Naive thymus-derived CD4-positive, alpha-beta T cell (primary cell): Measurements from ENCODE around the gene FCHO2. TPM values are rescaled to one million over a fixed set of nuclear protein-coding genes. Genes with fewer than 3 reads are reported as not detected.
"Not testable (repeated sequence)": the region's sequence is repeated elsewhere in the genome, so short reads cannot be mapped to it uniquely, and the experiment has no call there.

Experiments
- ATAC-seq: fragments of 150-1000 bp; cut with Tn5 transposase; 2 replicates; pipeline ENCODE4 v1.10.0; 2021; ENCODE audit warnings: mild to moderate bottlenecking, moderate library complexity
- CTCF ChIA-PET: fragments of 350-600 bp; sonication (Branson Sonifier 250); formaldehyde crosslinking; loops from one replicate; lab custom pipeline; 2021; ENCODE audit warnings: antibody characterized with exemption; lab: Charles Lee
- POLR2A ChIA-PET: fragments of 350-600 bp; sonication (Branson Sonifier 250); formaldehyde crosslinking; loops from one replicate; lab custom pipeline; 2021; ENCODE audit warnings: antibody characterized with exemption, inconsistent platforms; lab: Charles Lee
- DNase-seq, 9 donors: peaks; one replicate each; pipeline versions ENCODE4 v3.0.0 to v3.0.0-alpha.2; 2020 to 2022; ENCODE audit warnings: mixed read lengths in 1 of 9
- H3K27ac ChIP-seq: one replicate; pipeline ENCODE4 v1.7.0; 2013; ENCODE audit warnings: mild to moderate bottlenecking, low read depth, low read length, moderate library complexity
- H3K27me3 ChIP-seq, 2 donors: one replicate each; pipeline ENCODE4 v1.7.0; 2013; ENCODE audit warnings: low read length in 2 of 2, mild to moderate bottlenecking in 2 of 2, moderate library complexity in 2 of 2; ENCODE audit not compliant: control insufficient read depth in 2 of 2, insufficient read depth in 2 of 2
- H3K36me3 ChIP-seq, 3 experiments: 1 replicate in 2 of 3; 2 replicates in 1 of 3; pipeline ENCODE4 v1.7.0; 2013; ENCODE audit warnings: low read length in 3 of 3, mild to moderate bottlenecking in 3 of 3, moderate library complexity in 1 of 3; ENCODE audit not compliant: insufficient read depth in 3 of 3, control insufficient read depth in 2 of 3
- H3K4me1 ChIP-seq, 2 donors: one replicate each; pipeline ENCODE4 v1.7.0; 2013; ENCODE audit warnings: low read length in 2 of 2, mild to moderate bottlenecking in 2 of 2, moderate library complexity in 1 of 2; ENCODE audit not compliant: control insufficient read depth in 2 of 2, insufficient read depth in 2 of 2
- H3K4me3 ChIP-seq: 2 replicates; pipeline ENCODE4 v1.7.0; 2013; ENCODE audit warnings: mild to moderate bottlenecking, low read length
- H3K9me3 ChIP-seq, 3 experiments: 1 replicate in 2 of 3; 2 replicates in 1 of 3; pipeline ENCODE4 v1.7.0; 2013; ENCODE audit warnings: low read length in 3 of 3; ENCODE audit not compliant: control insufficient read depth in 2 of 3
- H3K27ac Mint-ChIP-seq, 9 donors: one replicate each; pipeline ENCODE4 v1.8.0; 2020 to 2022; ENCODE audit warnings: mixed read lengths in 9 of 9, mild to moderate bottlenecking in 8 of 9, moderate library complexity in 5 of 9, inconsistent platforms in 2 of 9
- H3K27me3 Mint-ChIP-seq, 5 donors: one replicate each; pipeline ENCODE4 v1.8.0; 2021 to 2022; ENCODE audit warnings: mixed read lengths in 5 of 5, mild to moderate bottlenecking in 1 of 5
- H3K36me3 Mint-ChIP-seq, 5 donors: one replicate each; pipeline ENCODE4 v1.8.0; 2020 to 2022; ENCODE audit warnings: mixed read lengths in 5 of 5, mild to moderate bottlenecking in 3 of 5, inconsistent platforms in 1 of 5
- H3K4me1 Mint-ChIP-seq, 7 donors: one replicate each; pipeline ENCODE4 v1.8.0; 2020 to 2022; ENCODE audit warnings: mixed read lengths in 7 of 7, mild to moderate bottlenecking in 3 of 7, inconsistent platforms in 1 of 7
- H3K4me3 Mint-ChIP-seq, 10 donors: one replicate each; pipeline ENCODE4 v1.8.0; 2020 to 2022; ENCODE audit warnings: mild to moderate bottlenecking in 10 of 10, mixed read lengths in 10 of 10, moderate library complexity in 6 of 10, inconsistent platforms in 2 of 10
- H3K9me3 Mint-ChIP-seq, 11 donors: one replicate each; pipeline ENCODE4 v1.8.0; 2020 to 2022; ENCODE audit warnings: mixed read lengths in 11 of 11, mild to moderate bottlenecking in 4 of 11, inconsistent platforms in 1 of 11, moderate library complexity in 1 of 11
- intact Hi-C, 2 donors: fragments of 100-400 bp; cut with micrococcal nuclease; formaldehyde crosslinking; loops; one replicate each; pipeline ENCODE4 v1.15.1; 2023
- polyA plus RNA-seq, 2 donors: library from polyadenylated mRNA; unstranded; fragments of 300-500 nt; fragmentation: Illumina TruSeq; gene quantifications; one replicate each; pipeline ENCODE4 v1.2.3, GENCODE V29; 2021
- total RNA-seq, 6 experiments: library from RNA in 5 of 6; stranded (reverse) in 5 of 6; gene quantifications; 1 replicate in 5 of 6; 2 replicates in 1 of 6; pipeline ENCODE4 v1.2.3 and lab custom pipeline; 2021 to 2026

FCHO2 gene
- total and polyA plus RNA-seq, 7 experiments from 2014 or later: 0.30 to 7.1 (median 1.8) TPM

- ATAC-seq (no peak), DNase-seq (no peak)
- Histone ChIP-seq H3K4me1 (no peaks in the 10 kb centered on the region), H3K27me3 (no peaks in the 10 kb centered on the region), H3K4me3 (no peak overlapping the region), H3K27ac (no peak overlapping the region), H3K36me3 (no peaks in the 10 kb centered on the region), H3K9me3 (no peaks in the 10 kb centered on the region)
- Mint-ChIP-seq H3K9me3 (peaks cover 0 to 2% (median 0%) of the 10 kb centered on the region in 11 donors), H3K27me3 (peaks cover 0 to 5% (median under 1%) of the 10 kb centered on the region in 5 donors), H3K36me3 (peaks cover 0 to under 1% (median 0%) of the 10 kb centered on the region in 5 donors), H3K4me3 (no peak overlapping the region), H3K27ac (no peak overlapping the region), H3K4me1 (peaks cover 0 to under 1% (median 0%) of the 10 kb centered on the region in 7 donors)
- intact Hi-C loops: loop anchor here (1.0 to 5.0 kb wide), 4 partner anchors 10 to 614 kb away; no protein-coding TSS in a partner anchor
- POLR2A ChIA-PET: no interaction called here
- CTCF ChIA-PET: no interaction called here
Observed at GRCh38 chr5:72921886-72922285, 34.0 kb upstream of the FCHO2 start.

DNA sequence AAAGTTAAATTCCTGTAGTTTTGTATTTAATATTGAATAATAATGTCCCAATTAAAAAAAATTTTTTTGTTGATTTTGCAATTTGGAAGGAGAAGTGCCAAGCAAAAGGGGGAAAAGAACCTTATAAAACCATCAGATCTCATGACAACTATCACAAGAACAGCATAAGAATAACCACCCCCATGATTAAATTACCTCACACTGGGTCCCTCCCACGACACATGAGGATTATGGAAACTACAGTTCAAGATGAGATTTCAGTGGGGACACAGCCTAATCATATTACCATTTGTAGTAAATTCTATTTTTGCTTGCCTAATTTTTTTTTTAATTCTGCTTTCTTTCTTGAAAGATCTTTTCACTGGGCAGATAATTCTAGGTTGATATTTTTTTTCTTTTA lies 33.4 kb upstream of the FCHO2 start:
- H3K36me3 ChIP-seq: no peaks in the 10 kb centered on the region
- H3K4me3 Mint-ChIP-seq: no peak overlapping the region
- DNase-seq (no peak), ATAC-seq (no peak)
- peaks cover 0 to 5% (median 4%) of the 10 kb centered on the region in 5 donors for H3K27me3 Mint-ChIP-seq
- no peak overlapping the region for H3K27ac Mint-ChIP-seq
- intact Hi-C loops: loop anchor here in 1 of 2 donors (5.0 kb wide), 1 partner anchor 530 kb away; no protein-coding TSS in a partner anchor
- H3K27me3 ChIP-seq: no peaks in the 10 kb centered on the region
- ChIA-PET CTCF (no interaction called here), POLR2A (no interaction called here)
- H3K27ac ChIP-seq: no peak overlapping the region
- H3K36me3 Mint-ChIP-seq: peaks cover 0 to 4% (median 0%) of the 10 kb centered on the region in 5 donors
- H3K4me1 Mint-ChIP-seq: no peaks in the 10 kb centered on the region
- H3K4me3 ChIP-seq: no peak overlapping the region
- no peaks in the 10 kb centered on the region for H3K4me1 ChIP-seq
- H3K9me3 ChIP-seq: no peaks in the 10 kb centered on the region
- H3K9me3 Mint-ChIP-seq: peaks cover 0 to 3% (median 0%) of the 10 kb centered on the region in 11 donors

DNA sequence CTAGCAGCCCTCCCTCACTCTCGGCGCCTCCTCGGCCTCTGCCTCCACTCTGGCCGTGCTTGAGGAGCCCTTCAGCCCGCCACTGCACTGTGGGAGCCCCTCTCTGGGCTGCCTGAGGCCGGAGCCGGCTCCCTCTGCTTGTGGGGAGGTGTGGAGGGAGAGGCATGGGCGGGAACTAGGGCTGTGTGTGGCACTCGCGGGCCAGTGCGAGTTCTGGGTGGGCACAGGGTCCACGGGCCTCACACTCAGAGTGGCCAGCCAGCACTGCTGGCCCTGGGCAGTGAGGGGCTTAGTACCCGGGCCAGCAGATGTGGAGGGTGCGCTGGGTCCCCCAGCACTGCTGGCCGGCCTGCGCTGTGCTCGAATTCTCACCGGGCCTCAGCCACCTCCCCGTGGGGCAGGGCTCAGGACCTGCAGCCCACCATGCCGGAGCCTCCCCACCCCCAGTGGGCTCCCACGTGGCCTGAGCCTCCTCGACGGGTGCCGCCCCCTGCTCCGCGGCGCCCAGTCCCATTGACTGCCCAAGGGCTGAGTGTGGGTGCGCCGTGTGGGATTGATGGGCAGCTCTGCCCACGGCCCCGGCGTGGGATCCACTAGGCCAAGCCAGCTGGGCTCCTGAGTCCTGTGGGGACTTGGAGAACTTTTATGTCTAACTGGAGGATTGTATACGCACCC lies 30.4 kb upstream of the FCHO2 start:
- H3K27me3 Mint-ChIP-seq: peaks cover 4 to 11% (median 5%) of the 10 kb centered on the region in 5 donors
- no peak overlapping the region for H3K27ac Mint-ChIP-seq
- intact Hi-C loops: no loop called here
- no peak overlapping the region for H3K4me3 ChIP-seq
- no peaks in the 10 kb centered on the region for H3K4me1 Mint-ChIP-seq
- ChIA-PET POLR2A (no interaction called here), CTCF (no interaction called here)
- H3K9me3 ChIP-seq: no peaks in the 10 kb centered on the region
- H3K36me3 ChIP-seq: no peaks in the 10 kb centered on the region
- no peak overlapping the region for H3K4me3 Mint-ChIP-seq
- DNase-seq (no peak), ATAC-seq (no peak)
- H3K27me3 ChIP-seq: no peaks in the 10 kb centered on the region
- peaks cover 0 to 3% (median 0%) of the 10 kb centered on the region in 11 donors for H3K9me3 Mint-ChIP-seq
- H3K36me3 Mint-ChIP-seq: peaks cover 0 to 4% (median 0%) of the 10 kb centered on the region in 5 donors
- H3K4me1 ChIP-seq: no peaks in the 10 kb centered on the region
- no peak overlapping the region for H3K27ac ChIP-seq

DNA sequence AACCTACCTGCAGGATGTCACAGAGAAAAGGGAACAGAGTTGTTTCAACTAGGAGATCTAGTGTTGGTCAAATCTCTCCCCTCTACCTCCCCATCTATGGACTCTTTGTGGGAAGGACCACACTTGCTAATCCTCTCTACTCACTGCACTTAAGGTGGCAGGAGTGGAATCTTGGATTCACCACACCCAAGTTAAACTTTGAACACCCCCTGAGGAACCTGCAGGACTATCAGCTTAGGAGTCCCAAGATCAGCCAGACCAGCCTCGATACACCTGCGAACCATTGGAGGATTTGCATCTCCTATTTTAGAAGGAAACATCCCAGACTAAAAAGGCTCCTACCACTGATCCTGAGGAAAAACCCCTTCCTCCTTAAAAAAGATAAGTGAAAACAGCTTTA lies 23.2 kb upstream of the FCHO2 start:
- POLR2A ChIA-PET: not testable (repeated sequence)

DNA sequence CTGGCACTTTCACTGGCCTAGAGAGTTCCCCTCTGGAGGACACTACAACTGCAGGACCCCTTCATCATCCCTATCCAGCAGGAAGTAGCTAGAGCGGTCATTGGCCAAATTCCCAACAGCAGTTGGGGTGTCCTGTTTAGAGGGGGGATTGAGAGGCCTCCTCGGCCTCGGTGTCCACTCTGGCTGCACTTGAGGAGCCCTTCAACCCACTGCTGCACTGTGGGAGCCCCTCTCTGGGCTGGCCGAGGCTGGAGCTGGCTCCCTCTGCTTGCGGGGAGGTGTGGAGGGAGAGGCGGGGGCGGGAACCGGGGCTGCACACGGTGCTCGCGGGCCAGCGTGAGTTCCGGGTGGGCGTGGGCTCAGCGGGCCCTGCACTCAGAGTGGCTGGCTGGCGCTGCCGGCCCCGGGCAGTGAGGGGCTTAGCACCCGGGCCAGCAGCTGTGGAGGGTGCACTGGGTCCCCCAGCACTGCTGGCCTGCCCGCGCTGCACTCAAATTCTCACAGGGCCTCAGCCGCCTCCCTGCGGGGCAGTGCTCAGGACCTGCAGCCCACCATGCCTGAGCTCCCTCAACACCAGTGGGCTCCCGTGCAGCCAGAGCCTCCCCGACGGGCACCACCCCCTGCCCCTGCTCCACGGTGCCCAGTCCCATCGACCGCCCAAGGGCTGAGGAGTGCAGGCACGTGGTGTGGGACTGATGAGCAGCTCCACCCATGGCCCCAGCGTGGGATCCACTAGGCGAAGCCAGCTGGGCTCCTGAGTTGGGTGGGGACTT lies 20.7 kb upstream of the FCHO2 start:
- POLR2A ChIA-PET, H3K27me3 ChIP-seq, CTCF ChIA-PET, H3K4me1 ChIP-seq, intact Hi-C loops, H3K4me1 Mint-ChIP-seq, DNase-seq, H3K9me3 ChIP-seq, H3K4me3 ChIP-seq, H3K36me3 ChIP-seq, H3K4me3 Mint-ChIP-seq, H3K36me3 Mint-ChIP-seq, H3K27ac Mint-ChIP-seq, H3K9me3 Mint-ChIP-seq, H3K27ac ChIP-seq, ATAC-seq: not testable (repeated sequence)
- H3K27me3 Mint-ChIP-seq: peaks cover 28 to 52% (median 43%) of the 10 kb centered on the region in 5 donors

More for the DNA sequence above, 23.2 kb upstream of the FCHO2 start:
- H3K4me1 Mint-ChIP-seq, H3K4me3 Mint-ChIP-seq, H3K27ac ChIP-seq, H3K4me3 ChIP-seq, H3K9me3 ChIP-seq, ATAC-seq, H3K27me3 ChIP-seq, CTCF ChIA-PET, intact Hi-C loops, H3K9me3 Mint-ChIP-seq, H3K36me3 Mint-ChIP-seq, DNase-seq, H3K36me3 ChIP-seq, H3K4me1 ChIP-seq, H3K27ac Mint-ChIP-seq: not testable (repeated sequence)
- peaks cover 22 to 37% (median 26%) of the 10 kb centered on the region in 5 donors for H3K27me3 Mint-ChIP-seq

DNA sequence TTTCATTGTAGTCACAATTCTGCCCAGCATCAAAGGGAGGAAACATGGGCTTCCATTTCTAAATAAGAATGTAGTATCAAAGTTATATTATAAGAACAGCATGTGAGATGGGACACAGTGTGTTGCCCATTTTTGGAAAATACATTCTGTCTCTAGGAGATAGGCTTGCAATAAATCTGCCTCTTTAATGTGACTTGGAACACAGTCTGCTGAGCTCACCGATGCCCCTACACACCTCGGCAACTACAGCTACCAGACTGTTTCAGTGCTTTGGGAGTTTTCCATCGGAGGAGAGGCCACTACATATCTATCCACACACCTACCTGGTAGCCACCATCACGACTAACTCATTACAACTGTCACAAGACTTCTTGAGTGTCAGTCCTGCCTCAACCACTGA lies 18.9 kb upstream of the FCHO2 start:
- H3K27me3 Mint-ChIP-seq: peaks cover 30 to 47% (median 45%) of the 10 kb centered on the region in 5 donors
- no peak for DNase-seq
- intact Hi-C loops: no loop called here

More for the DNA sequence above, 18.9 kb upstream of the FCHO2 start:
- ChIA-PET CTCF (no interaction called here), POLR2A (no interaction called here)
- Histone ChIP-seq H3K4me1 (no peaks in the 10 kb centered on the region), H3K4me3 (no peak overlapping the region), H3K9me3 (no peaks in the 10 kb centered on the region), H3K36me3 (no peaks in the 10 kb centered on the region), H3K27ac (no peak overlapping the region), H3K27me3 (no peaks in the 10 kb centered on the region)
- Mint-ChIP-seq H3K9me3 (peaks cover 0 to 4% (median 0%) of the 10 kb centered on the region in 11 donors), H3K36me3 (no peaks in the 10 kb centered on the region), H3K4me1 (peaks cover 0 to 6% (median 0%) of the 10 kb centered on the region in 7 donors), H3K27ac (no peak overlapping the region), H3K4me3 (no peak overlapping the region)
- ATAC-seq: no peak
